Liver (tissue), 9 donors: ENCODE results near the gene ZMYND11. TPM values are rescaled to one million over a fixed set of nuclear protein-coding genes. Genes with fewer than 3 reads are reported as not detected.

ENCODE experiments used
- DNase-seq: peaks from one replicate; pipeline ENCODE4 v3.0.0-alpha.2; 2017; ENCODE audit warnings: low spot score
- H3K27ac ChIP-seq, 2 donors: one replicate each; pipeline ENCODE4 v1.7.0; 2013; ENCODE audit warnings: inconsistent platforms in 2 of 2, low read length in 2 of 2, control low read depth in 1 of 2, low read depth in 1 of 2, mild to moderate bottlenecking in 1 of 2
- H3K27me3 ChIP-seq, 4 donors: one replicate each; pipeline versions ENCODE4 v1.6.1 to v1.7.0; 2013; ENCODE audit warnings: low read length in 3 of 4, inconsistent platforms in 1 of 4, mild to moderate bottlenecking in 1 of 4, moderate library complexity in 1 of 4; ENCODE audit not compliant: control insufficient read depth in 4 of 4, insufficient read depth in 4 of 4
- H3K36me3 ChIP-seq, 4 donors: one replicate each; pipeline versions ENCODE4 v1.6.1 to v1.7.0; 2013; ENCODE audit warnings: low read length in 3 of 4, mild to moderate bottlenecking in 3 of 4, low read depth in 1 of 4, moderate library complexity in 1 of 4; ENCODE audit not compliant: control insufficient read depth in 4 of 4, insufficient read depth in 3 of 4
- H3K4me1 ChIP-seq, 4 donors: one replicate each; pipeline versions ENCODE4 v1.6.1 to v1.7.0; 2013; ENCODE audit warnings: low read length in 3 of 4, mild to moderate bottlenecking in 3 of 4, moderate library complexity in 1 of 4; ENCODE audit not compliant: control insufficient read depth in 4 of 4, insufficient read depth in 4 of 4
- H3K4me3 ChIP-seq, 3 donors: one replicate each; pipeline versions ENCODE4 v1.6.1 to v1.7.0; 2013; ENCODE audit warnings: low read length in 3 of 3, control low read depth in 1 of 3, low read depth in 1 of 3, mild to moderate bottlenecking in 1 of 3
- H3K9ac ChIP-seq, 2 donors: one replicate each; pipeline ENCODE4 v1.7.0; 2013; ENCODE audit warnings: low read length in 2 of 2, mild to moderate bottlenecking in 2 of 2, moderate library complexity in 2 of 2, control low read depth in 1 of 2, low read depth in 1 of 2
- H3K9me3 ChIP-seq, 4 donors: one replicate each; pipeline versions ENCODE4 v1.6.1 to v1.7.0; 2013; ENCODE audit warnings: low read length in 3 of 4; ENCODE audit not compliant: control insufficient read depth in 4 of 4
- EGR1 ChIP-seq, 2 donors: IDR thresholded peaks; 2 replicates each; pipeline ENCODE4 v1.6.1; 2016 to 2018; ENCODE audit warnings: antibody characterized with exemption in 2 of 2, low read depth in 2 of 2
- FOXA1 ChIP-seq: IDR thresholded peaks from 2 replicates; pipeline ENCODE4 v1.6.1; 2016; ENCODE audit warnings: antibody characterized with exemption
- FOXA2 ChIP-seq: IDR thresholded peaks from 2 replicates; pipeline ENCODE4 v1.6.1; 2016; ENCODE audit warnings: antibody characterized with exemption
- GABPA ChIP-seq, 2 donors: IDR thresholded peaks in 1 of 2; conservative IDR thresholded peaks in 1 of 2; 2 replicates each; pipeline ENCODE4 v1.6.1; 2016; ENCODE audit warnings: antibody characterized with exemption in 2 of 2, mild to moderate bottlenecking in 1 of 2, moderate library complexity in 1 of 2
- HNF4G ChIP-seq: IDR thresholded peaks from 2 replicates; pipeline ENCODE4 v1.6.1; 2016; ENCODE audit warnings: antibody characterized with exemption
- JUND ChIP-seq, 2 donors: IDR thresholded peaks; 2 replicates each; pipeline ENCODE4 v1.6.1; 2016; ENCODE audit warnings: antibody characterized with exemption in 2 of 2
- NR2F2 ChIP-seq: IDR thresholded peaks from 2 replicates; pipeline ENCODE4 v1.6.1; 2016; ENCODE audit warnings: antibody characterized with exemption
- RAD21 ChIP-seq, 2 donors: IDR thresholded peaks; 2 replicates each; pipeline ENCODE4 v1.6.1; 2016; ENCODE audit warnings: antibody characterized with exemption in 2 of 2, mild to moderate bottlenecking in 2 of 2
- RXRA ChIP-seq, 2 donors: IDR thresholded peaks; 2 replicates each; pipeline ENCODE4 v1.6.1; 2017 to 2018; ENCODE audit warnings: antibody characterized with exemption in 2 of 2, mild to moderate bottlenecking in 1 of 2
- SP1 ChIP-seq: IDR thresholded peaks from 2 replicates; pipeline ENCODE4 v1.6.1; 2018; ENCODE audit warnings: antibody characterized with exemption, mild to moderate bottlenecking
- WGBS: extraction: QIAGEN DNeasy Blood & Tissue Kit; methylation state at CpG from one replicate; pipeline ENCODE4 v1.1.7; 2013; 5-methylcytosine and 5-hydroxymethylcytosine counted together
- polyA plus RNA-seq, 2 donors: library from polyadenylated mRNA; stranded (reverse) in 1 of 2; unstranded in 1 of 2; fragments of 200-250 nt in 1 of 2; fragments of >200 nt in 1 of 2; fragmentation: Nextera tagmentation in 1 of 2; extraction: Ambion mirVana in 1 of 2; gene quantifications; one replicate each; pipeline versions ENCODE4 v1.2.1 to v1.2.3, GENCODE V29; 2013 to 2015
- total RNA-seq, 2 donors: library from RNA; depleted of rRNA; stranded (reverse); fragments of >200 nt; gene quantifications; one replicate each; pipeline ENCODE4 v1.2.3, GENCODE V29; 2014
- TF ChIP-seq, protein P1 (sequence below): IDR thresholded peaks from 2 replicates; pipeline ENCODE4 v1.6.1; 2016; ENCODE audit warnings: antibody characterized with exemption, mild to moderate bottlenecking
- TF ChIP-seq, protein P2 (sequence below): IDR thresholded peaks from 2 replicates; pipeline ENCODE4 v1.6.1; 2016; ENCODE audit warnings: antibody characterized with exemption
- TF ChIP-seq, protein P3 (sequence below): IDR thresholded peaks from 2 replicates; pipeline ENCODE4 v1.6.1; 2016; ENCODE audit warnings: antibody characterized with exemption
- TF ChIP-seq, protein P4 (sequence below): fragments of 150-350 bp; IDR thresholded peaks from 2 replicates; pipeline ENCODE4 v1.5.1; 2017; ENCODE audit warnings: improper control_type of control experiment, low read depth, low read length; ENCODE audit not compliant: missing input control
- donor health status: healthy.
- donor health status: healthy.
- donor health status: healthy.
- donor health status: healthy.
- donor health status: healthy.

Gene ZMYND11
- total and polyA plus RNA-seq, 4 donors: 13.2 to 34.3 (median 16.9) TPM

DNA sequence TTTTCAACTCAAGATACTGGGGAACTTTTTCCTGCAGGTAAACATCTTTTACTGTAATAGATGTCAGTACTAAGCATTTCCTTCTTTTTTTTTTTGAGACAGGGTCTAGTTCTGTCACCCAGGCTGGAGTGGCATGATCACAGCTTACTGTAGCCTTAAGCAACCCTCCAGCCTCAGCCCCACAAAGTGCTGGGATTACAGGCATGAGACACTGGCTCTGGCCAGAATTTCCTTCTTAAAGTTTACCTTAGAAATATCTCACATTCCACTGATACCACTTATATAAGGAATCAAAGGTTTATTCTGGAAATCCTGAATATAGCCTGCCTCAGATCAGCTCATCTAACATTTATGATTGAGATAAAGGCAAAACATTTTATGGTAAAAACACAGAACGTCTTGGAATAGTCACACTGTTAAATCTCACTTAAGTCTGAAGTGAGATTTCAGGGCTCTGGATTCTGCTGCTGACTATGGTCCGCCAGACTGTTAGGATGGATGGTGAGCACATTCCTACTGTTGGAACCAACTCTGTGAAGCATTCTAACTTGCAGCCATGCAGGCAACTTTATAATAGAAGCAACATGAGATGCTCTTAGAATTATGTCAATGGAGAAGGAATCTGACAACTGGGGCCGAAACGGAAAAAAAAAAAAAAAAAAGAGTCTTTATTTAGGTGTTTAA lies 151.9 kb downstream of the ZMYND11 start:
- WGBS: 93% methylated on average over 4 of the region's 4 CpGs
- H3K4me1 ChIP-seq: no peaks in the 10 kb centered on the region
- peaks cover 1 to 63% (median 24%) of the 10 kb centered on the region in 4 donors for H3K36me3 ChIP-seq
- TF ChIP-seq FOXA2 (no peak), GABPA (IDR thresholded peaks at IDR 0.05 in 1 of 2, conservative IDR thresholded peaks at IDR 0.05 in 1 of 2) (no peak), FOXA1 (no peak), RAD21 (IDR thresholded peaks at IDR 0.05) (no peak), HNF4G (no peak), EGR1 (IDR thresholded peaks at IDR 0.05; ENCODE audit: low read depth in 2 of 2) (no peak), JUND (IDR thresholded peaks at IDR 0.05) (no peak)
- TF ChIP-seq, protein P1, sequence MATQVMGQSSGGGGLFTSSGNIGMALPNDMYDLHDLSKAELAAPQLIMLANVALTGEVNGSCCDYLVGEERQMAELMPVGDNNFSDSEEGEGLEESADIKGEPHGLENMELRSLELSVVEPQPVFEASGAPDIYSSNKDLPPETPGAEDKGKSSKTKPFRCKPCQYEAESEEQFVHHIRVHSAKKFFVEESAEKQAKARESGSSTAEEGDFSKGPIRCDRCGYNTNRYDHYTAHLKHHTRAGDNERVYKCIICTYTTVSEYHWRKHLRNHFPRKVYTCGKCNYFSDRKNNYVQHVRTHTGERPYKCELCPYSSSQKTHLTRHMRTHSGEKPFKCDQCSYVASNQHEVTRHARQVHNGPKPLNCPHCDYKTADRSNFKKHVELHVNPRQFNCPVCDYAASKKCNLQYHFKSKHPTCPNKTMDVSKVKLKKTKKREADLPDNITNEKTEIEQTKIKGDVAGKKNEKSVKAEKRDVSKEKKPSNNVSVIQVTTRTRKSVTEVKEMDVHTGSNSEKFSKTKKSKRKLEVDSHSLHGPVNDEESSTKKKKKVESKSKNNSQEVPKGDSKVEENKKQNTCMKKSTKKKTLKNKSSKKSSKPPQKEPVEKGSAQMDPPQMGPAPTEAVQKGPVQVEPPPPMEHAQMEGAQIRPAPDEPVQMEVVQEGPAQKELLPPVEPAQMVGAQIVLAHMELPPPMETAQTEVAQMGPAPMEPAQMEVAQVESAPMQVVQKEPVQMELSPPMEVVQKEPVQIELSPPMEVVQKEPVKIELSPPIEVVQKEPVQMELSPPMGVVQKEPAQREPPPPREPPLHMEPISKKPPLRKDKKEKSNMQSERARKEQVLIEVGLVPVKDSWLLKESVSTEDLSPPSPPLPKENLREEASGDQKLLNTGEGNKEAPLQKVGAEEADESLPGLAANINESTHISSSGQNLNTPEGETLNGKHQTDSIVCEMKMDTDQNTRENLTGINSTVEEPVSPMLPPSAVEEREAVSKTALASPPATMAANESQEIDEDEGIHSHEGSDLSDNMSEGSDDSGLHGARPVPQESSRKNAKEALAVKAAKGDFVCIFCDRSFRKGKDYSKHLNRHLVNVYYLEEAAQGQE: no peak
- TF ChIP-seq, protein P2, sequence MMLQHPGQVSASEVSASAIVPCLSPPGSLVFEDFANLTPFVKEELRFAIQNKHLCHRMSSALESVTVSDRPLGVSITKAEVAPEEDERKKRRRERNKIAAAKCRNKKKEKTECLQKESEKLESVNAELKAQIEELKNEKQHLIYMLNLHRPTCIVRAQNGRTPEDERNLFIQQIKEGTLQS: no peak
- no peak overlapping the region for H3K27ac ChIP-seq
- DNase-seq: no peak
- H3K4me3 ChIP-seq: no peak overlapping the region
- H3K27me3 ChIP-seq: no peaks in the 10 kb centered on the region
- H3K9me3 ChIP-seq: no peaks in the 10 kb centered on the region
- no peak overlapping the region for H3K9ac ChIP-seq

DNA sequence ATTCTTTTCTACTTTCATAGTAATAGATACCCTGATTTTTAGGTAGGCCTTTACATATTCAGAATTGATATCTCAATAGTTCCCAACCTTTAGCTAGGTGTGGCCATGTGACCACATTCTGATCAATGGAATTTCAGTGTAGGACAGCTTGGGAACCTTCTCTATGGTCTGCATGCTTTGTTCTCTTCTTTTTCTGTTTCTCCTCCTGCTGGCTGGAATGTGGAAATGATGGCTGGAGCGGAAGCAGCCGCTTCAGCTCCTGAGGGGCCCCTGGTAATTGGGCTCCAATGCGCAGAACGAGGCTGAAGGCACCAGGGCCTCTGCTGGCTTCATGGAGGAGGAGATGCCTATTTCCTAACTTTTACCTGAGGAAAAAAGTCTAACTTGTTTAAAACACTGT lies 152.6 kb downstream of the ZMYND11 start:
- no peak overlapping the region for H3K9ac ChIP-seq
- peaks cover 1 to 59% (median 20%) of the 10 kb centered on the region in 4 donors for H3K36me3 ChIP-seq
- no peak overlapping the region for H3K4me3 ChIP-seq
- no peak for DNase-seq
- no peaks in the 10 kb centered on the region for H3K9me3 ChIP-seq
- no peak for TF ChIP-seq HNF4G
- no peak for TF ChIP-seq RXRA (IDR thresholded peaks at IDR 0.05)
- TF ChIP-seq GABPA (IDR thresholded peaks at IDR 0.05 in 1 of 2, conservative IDR thresholded peaks at IDR 0.05 in 1 of 2): no peak
- TF ChIP-seq FOXA2: no peak
- TF ChIP-seq, protein P3, sequence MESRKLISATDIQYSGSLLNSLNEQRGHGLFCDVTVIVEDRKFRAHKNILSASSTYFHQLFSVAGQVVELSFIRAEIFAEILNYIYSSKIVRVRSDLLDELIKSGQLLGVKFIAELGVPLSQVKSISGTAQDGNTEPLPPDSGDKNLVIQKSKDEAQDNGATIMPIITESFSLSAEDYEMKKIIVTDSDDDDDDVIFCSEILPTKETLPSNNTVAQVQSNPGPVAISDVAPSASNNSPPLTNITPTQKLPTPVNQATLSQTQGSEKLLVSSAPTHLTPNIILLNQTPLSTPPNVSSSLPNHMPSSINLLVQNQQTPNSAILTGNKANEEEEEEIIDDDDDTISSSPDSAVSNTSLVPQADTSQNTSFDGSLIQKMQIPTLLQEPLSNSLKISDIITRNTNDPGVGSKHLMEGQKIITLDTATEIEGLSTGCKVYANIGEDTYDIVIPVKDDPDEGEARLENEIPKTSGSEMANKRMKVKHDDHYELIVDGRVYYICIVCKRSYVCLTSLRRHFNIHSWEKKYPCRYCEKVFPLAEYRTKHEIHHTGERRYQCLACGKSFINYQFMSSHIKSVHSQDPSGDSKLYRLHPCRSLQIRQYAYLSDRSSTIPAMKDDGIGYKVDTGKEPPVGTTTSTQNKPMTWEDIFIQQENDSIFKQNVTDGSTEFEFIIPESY: no peak
- TF ChIP-seq NR2F2: no peak
- TF ChIP-seq SP1: no peak
- no peak for TF ChIP-seq EGR1 (IDR thresholded peaks at IDR 0.05; ENCODE audit: low read depth in 2 of 2)
- TF ChIP-seq, protein P4, sequence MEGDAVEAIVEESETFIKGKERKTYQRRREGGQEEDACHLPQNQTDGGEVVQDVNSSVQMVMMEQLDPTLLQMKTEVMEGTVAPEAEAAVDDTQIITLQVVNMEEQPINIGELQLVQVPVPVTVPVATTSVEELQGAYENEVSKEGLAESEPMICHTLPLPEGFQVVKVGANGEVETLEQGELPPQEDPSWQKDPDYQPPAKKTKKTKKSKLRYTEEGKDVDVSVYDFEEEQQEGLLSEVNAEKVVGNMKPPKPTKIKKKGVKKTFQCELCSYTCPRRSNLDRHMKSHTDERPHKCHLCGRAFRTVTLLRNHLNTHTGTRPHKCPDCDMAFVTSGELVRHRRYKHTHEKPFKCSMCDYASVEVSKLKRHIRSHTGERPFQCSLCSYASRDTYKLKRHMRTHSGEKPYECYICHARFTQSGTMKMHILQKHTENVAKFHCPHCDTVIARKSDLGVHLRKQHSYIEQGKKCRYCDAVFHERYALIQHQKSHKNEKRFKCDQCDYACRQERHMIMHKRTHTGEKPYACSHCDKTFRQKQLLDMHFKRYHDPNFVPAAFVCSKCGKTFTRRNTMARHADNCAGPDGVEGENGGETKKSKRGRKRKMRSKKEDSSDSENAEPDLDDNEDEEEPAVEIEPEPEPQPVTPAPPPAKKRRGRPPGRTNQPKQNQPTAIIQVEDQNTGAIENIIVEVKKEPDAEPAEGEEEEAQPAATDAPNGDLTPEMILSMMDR: no peak
- no peak for TF ChIP-seq JUND (IDR thresholded peaks at IDR 0.05)
- no peak for TF ChIP-seq FOXA1
- WGBS: 98% methylated on average over 4 of the region's 4 CpGs
- H3K27ac ChIP-seq: no peak overlapping the region
- no peaks in the 10 kb centered on the region for H3K4me1 ChIP-seq
- no peaks in the 10 kb centered on the region for H3K27me3 ChIP-seq
